ENCODE measurements around the gene PLCL1.

- TF ChIP-seq REST (IDR thresholded peaks at IDR 0.05; ENCODE audit: insufficient read depth in 1 of 2, low read depth in 2 of 2, low read length in 2 of 2) (no peak), TAF1 (IDR thresholded peaks at IDR 0.05; ENCODE audit: borderline replicate concordance, insufficient read depth, low read length) (no peak)
These were observed 296.0 kb downstream of the PLCL1 start for GRCh38 chr2:198100346-198100745.

Data from PFSK-1 (cell line).